PC-3 (cell line): Measurements from ENCODE around the gene DCD.

Experiments used
- CTCF ChIP-seq: fragments of 300-600 bp; sonication (generic); conservative IDR thresholded peaks from 2 replicates; pipeline ENCODE4 v1.5.1; 2017; ENCODE audit warnings: antibody characterized with exemption, low read depth, mild to moderate bottlenecking, low read length
- EZH2 ChIP-seq: fragments of 300-600 bp; sonication (generic); IDR thresholded peaks from one replicate; pipeline ENCODE4 v1.6.1; 2017; ENCODE audit warnings: antibody characterized with exemption, mild to moderate bottlenecking, low read length; ENCODE audit not compliant: unreplicated experiment
- EZH2phosphoT487 ChIP-seq: fragments of 300-600 bp; sonication (generic); IDR thresholded peaks from 2 replicates; pipeline ENCODE4 v1.6.1; 2018; ENCODE audit warnings: mild to moderate bottlenecking, antibody characterized with exemption, low read length, borderline replicate concordance

- TF ChIP-seq CTCF (no peak), EZH2 (no peak), EZH2phosphoT487 (no peak)
Measured at GRCh38 chr12:54606556-54606955, 41.6 kb downstream of the DCD start.
